Measurements from ENCODE around the gene SUPT3H.

SUPT3H gene

GRCh38 chr6:44856479-44856878, 521.3 kb downstream of the SUPT3H start:
- in situ Hi-C loops (cut with MboI; ENCODE audit: low sequenced_read_pairs) = no loop called here

GRCh38 chr6:44855562-44856411, 521.9 kb downstream of the SUPT3H start:
- in situ Hi-C loops (cut with MboI; ENCODE audit: low sequenced_read_pairs) = no loop called here

GRCh38 chr6:44854712-44855443, 522.9 kb downstream of the SUPT3H start:
- in situ Hi-C loops (cut with MboI; ENCODE audit: low sequenced_read_pairs) = no loop called here

- in situ Hi-C loops (cut with MboI; ENCODE audit: low sequenced_read_pairs) = no loop called here
These were observed 526.6 kb downstream of the SUPT3H start for GRCh38 chr6:44851176-44851575.

GRCh38 chr6:44850312-44850711, 527.4 kb downstream of the SUPT3H start:
- in situ Hi-C loops (cut with MboI; ENCODE audit: low sequenced_read_pairs) = no loop called here

- in situ Hi-C loops (cut with MboI; ENCODE audit: low sequenced_read_pairs) = no loop called here
These were observed 527.9 kb downstream of the SUPT3H start for GRCh38 chr6:44849806-44850205.

GRCh38 chr6:44843734-44844133, 534.0 kb downstream of the SUPT3H start:
- in situ Hi-C loops (cut with MboI; ENCODE audit: low sequenced_read_pairs) = no loop called here

GRCh38 chr6:44842616-44843015, 535.1 kb downstream of the SUPT3H start:
- in situ Hi-C loops (cut with MboI; ENCODE audit: low sequenced_read_pairs) = no loop called here

GRCh38 chr6:44841829-44842228, 535.9 kb downstream of the SUPT3H start:
- in situ Hi-C loops (cut with MboI; ENCODE audit: low sequenced_read_pairs) = no loop called here

GRCh38 chr6:44837741-44838140, 540.0 kb downstream of the SUPT3H start:
- in situ Hi-C loops (cut with MboI; ENCODE audit: low sequenced_read_pairs) = no loop called here

GRCh38 chr6:44837255-44837654, 540.5 kb downstream of the SUPT3H start:
- in situ Hi-C loops (cut with MboI; ENCODE audit: low sequenced_read_pairs) = no loop called here

GRCh38 chr6:44833248-44833647, 544.5 kb downstream of the SUPT3H start:
- in situ Hi-C loops (cut with MboI; ENCODE audit: low sequenced_read_pairs) = no loop called here

- in situ Hi-C loops (cut with MboI; ENCODE audit: low sequenced_read_pairs) = no loop called here
These were observed 546.6 kb downstream of the SUPT3H start for GRCh38 chr6:44831002-44831610.

GRCh38 chr6:44829836-44830235, 547.9 kb downstream of the SUPT3H start:
- in situ Hi-C loops (cut with MboI; ENCODE audit: low sequenced_read_pairs) = no loop called here

GRCh38 chr6:44828780-44829179, 549.0 kb downstream of the SUPT3H start:
- in situ Hi-C loops (cut with MboI; ENCODE audit: low sequenced_read_pairs) = no loop called here

GRCh38 chr6:44826025-44826676, 551.6 kb downstream of the SUPT3H start:
- in situ Hi-C loops (cut with MboI; ENCODE audit: low sequenced_read_pairs) = no loop called here

GRCh38 chr6:44825273-44825672, 552.5 kb downstream of the SUPT3H start:
- in situ Hi-C loops (cut with MboI; ENCODE audit: low sequenced_read_pairs) = no loop called here

- in situ Hi-C loops (cut with MboI; ENCODE audit: low sequenced_read_pairs) = no loop called here
These were observed 553.2 kb downstream of the SUPT3H start for GRCh38 chr6:44824567-44824966.

GRCh38 chr6:44820759-44821158, 557.0 kb downstream of the SUPT3H start:
- in situ Hi-C loops (cut with MboI; ENCODE audit: low sequenced_read_pairs) = no loop called here

- in situ Hi-C loops (cut with MboI; ENCODE audit: low sequenced_read_pairs) = no loop called here
These were observed 557.4 kb downstream of the SUPT3H start for GRCh38 chr6:44820321-44820720.

GRCh38 chr6:44811456-44811855, 566.3 kb downstream of the SUPT3H start:
- in situ Hi-C loops (cut with MboI; ENCODE audit: low sequenced_read_pairs) = no loop called here

Data from HL-60/S4 (cell line).